Measurements from ENCODE around the gene USP4. TPM values are rescaled to one million over a fixed set of nuclear protein-coding genes. Genes with fewer than 3 reads are reported as not detected.
A peak's percentile ranks its signal among the peaks of the same experiment; 100 is the strongest.
"Not testable (repeated sequence)": the region's sequence is repeated elsewhere in the genome, so short reads cannot be mapped to it uniquely, and the experiment has no call there.

Gene USP4
- total RNA-seq, 1 donor = 28.9 TPM

DNA sequence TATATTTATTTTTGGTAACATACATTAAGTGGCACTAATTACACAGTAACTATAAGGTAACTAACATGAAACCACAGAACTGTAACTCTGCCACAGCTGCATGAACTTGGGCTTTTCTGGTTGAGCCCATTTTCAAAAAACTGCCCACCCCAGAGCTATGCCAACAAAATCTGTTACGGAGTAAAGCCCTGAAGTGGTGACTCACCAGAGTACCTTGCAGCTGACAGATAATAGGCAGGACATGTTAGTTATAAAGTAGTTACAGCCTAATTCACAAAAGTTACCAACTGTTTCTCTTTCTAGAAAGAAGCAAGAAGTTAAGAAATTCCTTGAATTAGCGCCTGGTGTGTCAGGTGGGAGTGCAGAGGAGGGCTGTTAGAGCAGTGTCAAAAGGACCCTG is 19.8 kb upstream of the USP4 start:
- no peak overlapping the region for H3K4me3 ChIP-seq (ENCODE audit: low read depth, low read length)

DNA sequence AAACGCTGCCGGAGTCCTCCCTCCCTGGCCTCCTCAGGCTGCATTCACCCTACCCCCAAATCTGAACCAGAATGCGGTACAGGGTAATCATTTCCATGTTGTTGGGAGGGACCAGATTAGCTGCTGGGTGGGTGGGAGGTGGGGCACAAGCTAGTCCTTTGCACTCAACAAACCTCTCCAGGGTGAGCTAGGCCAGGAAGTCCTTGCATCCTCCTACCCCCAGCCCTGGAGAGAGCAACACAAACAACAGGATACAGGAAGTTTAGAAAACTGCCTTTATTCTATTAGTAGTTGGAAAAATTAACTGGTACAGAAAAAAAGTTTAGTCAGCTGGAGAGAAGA is 19.0 kb upstream of the USP4 start:
- TF ChIP-seq, protein P1, sequence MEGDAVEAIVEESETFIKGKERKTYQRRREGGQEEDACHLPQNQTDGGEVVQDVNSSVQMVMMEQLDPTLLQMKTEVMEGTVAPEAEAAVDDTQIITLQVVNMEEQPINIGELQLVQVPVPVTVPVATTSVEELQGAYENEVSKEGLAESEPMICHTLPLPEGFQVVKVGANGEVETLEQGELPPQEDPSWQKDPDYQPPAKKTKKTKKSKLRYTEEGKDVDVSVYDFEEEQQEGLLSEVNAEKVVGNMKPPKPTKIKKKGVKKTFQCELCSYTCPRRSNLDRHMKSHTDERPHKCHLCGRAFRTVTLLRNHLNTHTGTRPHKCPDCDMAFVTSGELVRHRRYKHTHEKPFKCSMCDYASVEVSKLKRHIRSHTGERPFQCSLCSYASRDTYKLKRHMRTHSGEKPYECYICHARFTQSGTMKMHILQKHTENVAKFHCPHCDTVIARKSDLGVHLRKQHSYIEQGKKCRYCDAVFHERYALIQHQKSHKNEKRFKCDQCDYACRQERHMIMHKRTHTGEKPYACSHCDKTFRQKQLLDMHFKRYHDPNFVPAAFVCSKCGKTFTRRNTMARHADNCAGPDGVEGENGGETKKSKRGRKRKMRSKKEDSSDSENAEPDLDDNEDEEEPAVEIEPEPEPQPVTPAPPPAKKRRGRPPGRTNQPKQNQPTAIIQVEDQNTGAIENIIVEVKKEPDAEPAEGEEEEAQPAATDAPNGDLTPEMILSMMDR (IDR thresholded peaks at IDR 0.05; ENCODE audit: insufficient read depth, low read length) = no peak
- peak overlapping the region; percentile 56 for H3K4me3 ChIP-seq (ENCODE audit: low read depth, low read length)
- DNase-seq (ENCODE audit: low read depth) = no peak

More for the DNA sequence above, 19.8 kb upstream of the USP4 start:
- TF ChIP-seq, protein P1 (IDR thresholded peaks at IDR 0.05; ENCODE audit: insufficient read depth, low read length) = no peak
- DNase-seq (ENCODE audit: low read depth) = peak; percentile 38

DNA sequence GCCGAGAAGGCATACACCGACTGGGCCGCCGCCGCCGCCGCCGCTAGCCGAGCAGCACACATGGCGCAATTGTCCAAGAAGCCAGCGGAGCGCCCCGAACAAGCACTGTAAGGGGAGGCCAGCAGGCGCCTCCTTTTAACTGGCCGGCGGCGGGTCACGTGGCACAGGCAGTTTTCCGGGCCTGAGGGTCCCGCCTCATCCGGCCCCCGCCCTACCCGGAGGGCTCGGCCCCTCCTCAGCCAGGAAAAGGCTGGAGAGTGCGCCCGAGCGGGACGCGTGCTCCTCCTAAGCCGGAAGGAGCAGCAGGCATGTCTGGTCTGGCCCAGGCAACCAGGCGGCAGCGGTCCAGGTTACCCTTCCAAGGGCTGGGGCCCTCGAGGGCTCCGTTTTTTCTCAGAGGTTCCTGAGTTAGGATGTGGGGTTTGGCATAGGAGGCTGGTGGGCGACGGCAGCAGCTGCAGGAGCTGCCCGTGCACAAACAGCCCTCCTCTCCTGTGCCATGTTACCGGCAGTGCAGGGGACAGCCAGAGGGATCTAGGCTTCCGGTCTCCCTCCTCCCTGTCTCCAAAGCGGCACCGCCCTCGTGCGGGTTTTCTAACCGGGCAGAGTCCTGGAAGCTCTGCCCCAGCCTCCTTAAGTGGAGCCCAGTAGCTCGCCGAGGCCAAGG is 18.5 kb upstream of the USP4 start, which contains the start of gene GPX1:
TSS of gene GPX1 (minus strand) at position 137 of the 667 bp plus-strand sequence. CDS start at position 62, 75 bp downstream.
- peak within 1 kb of the TSS; percentile 79 for H3K4me3 ChIP-seq (ENCODE audit: low read depth, low read length)
- DNase-seq (ENCODE audit: low read depth) = peak; percentile 95
- TF ChIP-seq, protein P1 (IDR thresholded peaks at IDR 0.05; ENCODE audit: insufficient read depth, low read length) = no peak

DNA sequence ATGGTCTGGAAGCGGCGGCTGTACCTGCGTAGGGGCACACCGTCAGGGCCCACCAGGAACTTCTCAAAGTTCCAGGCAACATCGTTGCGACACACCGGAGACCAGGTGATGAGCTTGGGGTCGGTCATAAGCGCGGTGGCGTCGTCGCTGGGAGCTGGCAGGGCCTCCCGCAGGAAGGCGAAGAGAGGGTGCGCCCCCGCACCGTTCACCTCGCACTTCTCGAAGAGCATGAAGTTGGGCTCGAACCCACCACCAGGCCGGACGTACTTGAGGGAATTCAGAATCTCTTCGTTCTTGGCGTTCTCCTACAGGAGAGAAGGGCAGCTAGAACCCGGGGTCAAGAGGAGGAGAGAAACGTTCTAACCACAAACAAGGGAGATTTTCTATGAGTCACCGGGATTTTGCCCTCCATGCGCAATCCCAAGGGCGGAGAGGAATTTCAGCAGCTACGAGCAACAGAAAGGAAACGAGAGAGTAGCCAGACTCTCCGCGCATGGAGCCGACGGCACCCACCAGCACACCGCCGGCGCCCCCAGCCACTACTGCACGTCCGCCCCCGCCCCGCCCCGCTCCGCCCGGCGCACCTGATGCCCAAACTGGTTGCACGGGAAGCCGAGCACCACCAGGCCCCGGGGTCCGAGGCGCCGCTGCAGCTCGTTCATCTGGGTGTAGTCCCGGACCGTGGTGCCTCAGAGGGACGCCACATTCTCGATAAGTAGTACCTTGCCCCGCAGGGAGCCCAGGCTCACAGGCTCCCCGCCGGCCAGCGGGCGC is 17.8 kb upstream of the USP4 start:
- DNase-seq (ENCODE audit: low read depth) = peak; percentile 93
- H3K4me3 ChIP-seq (ENCODE audit: low read depth, low read length) = peak overlapping the region; percentile 79

DNA sequence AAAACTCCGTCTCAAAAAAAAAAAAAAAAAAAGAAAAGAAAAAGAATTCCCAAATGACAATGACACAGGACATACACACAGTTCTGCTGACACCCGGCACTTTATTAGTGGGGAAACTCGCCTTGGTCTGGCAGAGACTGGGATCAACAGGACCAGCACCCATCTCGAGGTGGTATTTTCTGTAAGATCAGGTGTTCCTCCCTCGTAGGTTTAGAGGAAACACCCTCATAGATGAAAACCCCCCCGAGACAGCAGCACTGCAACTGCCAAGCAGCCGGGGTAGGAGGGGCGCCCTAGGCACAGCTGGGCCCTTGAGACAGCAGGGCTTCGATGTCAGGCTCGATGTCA is 17.2 kb upstream of the USP4 start:
- not testable (repeated sequence) for DNase-seq (ENCODE audit: low read depth)
- peak overlapping the region; percentile 79 for H3K4me3 ChIP-seq (ENCODE audit: low read depth, low read length)

DNA sequence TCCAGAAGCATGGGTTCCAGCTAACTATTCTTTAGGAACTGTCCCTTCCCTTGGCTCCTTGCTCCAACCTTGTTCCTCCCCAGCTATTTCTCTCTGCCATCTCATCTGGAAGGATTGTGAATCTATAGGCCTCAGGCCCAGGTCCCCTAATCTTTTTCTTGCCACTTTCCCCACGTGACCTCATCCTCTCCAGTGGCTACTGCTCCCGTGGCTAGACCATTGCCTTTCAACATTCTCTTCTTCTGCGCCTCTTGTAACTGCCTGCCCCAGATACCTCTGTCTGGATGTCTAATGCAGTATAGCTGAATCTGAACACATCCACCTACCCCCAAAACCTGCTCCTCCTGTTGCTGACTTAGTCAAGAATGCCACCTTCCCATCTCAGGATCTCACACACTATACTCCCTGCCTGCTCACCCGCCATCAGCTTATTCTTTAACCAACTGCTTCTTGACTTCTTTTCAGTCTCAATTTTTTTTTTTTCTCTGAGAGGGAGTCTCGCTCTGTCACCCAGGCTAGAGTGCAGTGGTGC is 13.1 kb upstream of the USP4 start:
- TF ChIP-seq, protein P1 (IDR thresholded peaks at IDR 0.05; ENCODE audit: insufficient read depth, low read length) = no peak
- no peak for DNase-seq (ENCODE audit: low read depth)
- no peak overlapping the region for H3K4me3 ChIP-seq (ENCODE audit: low read depth, low read length)

DNA sequence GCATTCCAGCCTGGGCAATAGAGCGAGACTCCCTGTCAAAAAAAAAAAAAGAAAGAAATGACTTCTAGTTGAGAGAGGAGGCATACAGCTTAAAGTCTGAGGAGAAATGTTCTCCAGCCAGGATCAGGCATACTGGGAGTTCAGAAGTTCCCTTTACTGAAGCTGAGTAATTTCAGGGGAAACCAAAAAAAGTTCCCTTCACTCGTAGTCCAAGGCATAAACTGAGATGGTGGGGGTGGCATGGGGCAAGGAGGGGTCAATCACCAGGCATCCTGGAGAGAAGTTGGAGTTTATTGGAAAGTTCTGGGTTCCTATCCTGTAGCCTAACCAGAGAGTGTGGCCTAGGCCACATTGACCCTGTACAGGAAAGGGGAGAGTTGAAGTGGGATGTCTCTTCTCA is 12.4 kb upstream of the USP4 start:
- no peak overlapping the region for H3K4me3 ChIP-seq (ENCODE audit: low read depth, low read length)
- DNase-seq (ENCODE audit: low read depth) = no peak
- TF ChIP-seq, protein P1 (IDR thresholded peaks at IDR 0.05; ENCODE audit: insufficient read depth, low read length) = no peak

All from fibroblast of the aortic adventitia (primary cell).